H1 (cell line): ENCODE measurements around the gene CD226. TPM values are rescaled to one million over a fixed set of nuclear protein-coding genes. Genes with fewer than 3 reads are reported as not detected.
A peak's percentile ranks its signal among the peaks of the same experiment; 100 is the strongest.
"Not testable (repeated sequence)": the region's sequence is repeated elsewhere in the genome, so short reads cannot be mapped to it uniquely, and the experiment has no call there.

Experiments used
- CTCF ChIA-PET: fragments of 300-600 bp; sonication (Branson Sonifier 250); formaldehyde crosslinking; loops from one replicate; lab custom pipeline; 2021; ENCODE audit not compliant: partially characterized antibody; lab: Charles Lee
- POLR2A ChIA-PET: fragments of 300-600 bp; sonication (Branson Sonifier 250); formaldehyde crosslinking; loops from one replicate; lab custom pipeline; 2021; ENCODE audit warnings: inconsistent platforms; ENCODE audit not compliant: partially characterized antibody; lab: Charles Lee
- DNase-seq, 2 experiments: peaks; one replicate each; pipeline versions ENCODE4 v3.0.0 to v3.0.0-alpha.2; 2010 to 2022; ENCODE audit warnings: low spot score in 2 of 2, low read depth in 1 of 2, mixed read lengths in 1 of 2
- FAIRE-seq: peaks from 2 replicates; lab custom pipeline; 2011; peaks lifted over from hg19 to GRCh38; lab: Jason Lieb, UNC
- H2AFZ ChIP-seq: 2 replicates; pipeline ENCODE4 v1.8.1; 2012; ENCODE audit warnings: low read length, inconsistent platforms
- H2AK5ac ChIP-seq: 2 replicates; pipeline ENCODE4 v1.6.1; 2013; ENCODE audit warnings: low read depth, low read length
- H2BK120ac ChIP-seq: replicated peaks from 2 replicates; pipeline ENCODE3; 2013; ENCODE audit warnings: low read depth, low read length, inconsistent platforms
- H2BK12ac ChIP-seq: 2 replicates; pipeline ENCODE4 v1.6.1; 2013; ENCODE audit warnings: low read depth, low read length
- H2BK15ac ChIP-seq: 2 replicates; pipeline ENCODE4 v1.6.1; 2013; ENCODE audit warnings: low read length
- H2BK20ac ChIP-seq: 2 replicates; pipeline ENCODE4 v1.6.1; 2013; ENCODE audit warnings: low read length
- H2BK5ac ChIP-seq: 2 replicates; pipeline ENCODE4 v1.6.1; 2013; ENCODE audit warnings: low read depth, low read length
- H3K14ac ChIP-seq: 2 replicates; pipeline ENCODE4 v1.6.1; 2013; ENCODE audit warnings: inconsistent platforms; ENCODE audit not compliant: insufficient read length
- H3K18ac ChIP-seq: 2 replicates; pipeline ENCODE4 v1.6.1; 2013; ENCODE audit warnings: low read length; ENCODE audit errors: extremely low read depth
- H3K23ac ChIP-seq: 2 replicates; pipeline ENCODE4 v1.6.1; 2013; ENCODE audit warnings: inconsistent platforms; ENCODE audit not compliant: insufficient read length
- H3K23me2 ChIP-seq: 2 replicates; pipeline ENCODE4 v1.6.1; 2013; ENCODE audit warnings: low read depth, low read length
- H3K27ac ChIP-seq: 2 replicates; pipeline ENCODE4 v1.6.1; 2011; ENCODE audit warnings: low read depth, low read length, inconsistent platforms
- H3K27me3 ChIP-seq, 4 experiments: replicated peaks in 1 of 4; 1 replicate in 1 of 4; 2 replicates in 3 of 4; pipeline versions ENCODE4 v1.6.1 to v1.8.1; 2011 to 2013; ENCODE audit warnings: low read length in 3 of 4, mild to moderate bottlenecking in 3 of 4, inconsistent platforms in 2 of 4, mixed read lengths in 2 of 4, moderate library complexity in 1 of 4; ENCODE audit not compliant: control insufficient read depth in 3 of 4, insufficient read depth in 3 of 4; ENCODE audit errors: extremely low read depth in 1 of 4
- H3K36me3 ChIP-seq, 4 experiments: 2 replicates each; pipeline versions ENCODE4 v1.6.1 to v1.8.1; 2011 to 2013; ENCODE audit warnings: mild to moderate bottlenecking in 4 of 4, low read length in 3 of 4, moderate library complexity in 2 of 4, control low read depth in 1 of 4, inconsistent platforms in 1 of 4; ENCODE audit not compliant: insufficient read depth in 4 of 4, control insufficient read depth in 2 of 4
- H3K4ac ChIP-seq: replicated peaks from 2 replicates; pipeline ENCODE3; 2013; ENCODE audit warnings: low read length, low read depth, mixed read lengths, inconsistent platforms; ENCODE audit not compliant: insufficient read length
- H3K4me1 ChIP-seq, 4 experiments: replicated peaks in 1 of 4; 1 replicate in 1 of 4; 2 replicates in 3 of 4; pipeline versions ENCODE4 v1.6.1 to v1.8.1; 2011 to 2013; ENCODE audit warnings: low read length in 3 of 4, inconsistent platforms in 2 of 4, mixed read lengths in 1 of 4; ENCODE audit not compliant: insufficient read depth in 4 of 4, control insufficient read depth in 3 of 4
- H3K4me2 ChIP-seq, 2 experiments: 2 replicates each; pipeline versions ENCODE4 v1.6.1 to v1.8.1; 2011 to 2013; ENCODE audit warnings: low read depth in 2 of 2, low read length in 2 of 2, control low read depth in 1 of 2, inconsistent platforms in 1 of 2, mild to moderate bottlenecking in 1 of 2; ENCODE audit not compliant: insufficient read depth in 1 of 2
- H3K4me3 ChIP-seq, 4 experiments: fragments of 200-600, 300-600 bp in 1 of 4; sonication (generic), shearing (Covaris generic), sonication (Bioruptor Twin) in 1 of 4; 2 replicates each; pipeline versions ENCODE4 v1.5.1 to v1.8.1; 2011 to 2016; ENCODE audit warnings: low read length in 4 of 4, low read depth in 3 of 4, control low read depth in 2 of 4, inconsistent platforms in 2 of 4, mild to moderate bottlenecking in 2 of 4, mixed read lengths in 1 of 4, moderate library complexity in 1 of 4; ENCODE audit not compliant: insufficient read depth in 2 of 4; ENCODE audit errors: extremely low read depth in 1 of 4
- H3K56ac ChIP-seq: replicated peaks from 2 replicates; pipeline ENCODE3; 2013; ENCODE audit warnings: low read depth, mild to moderate bottlenecking, mixed read lengths, low read length, inconsistent platforms; ENCODE audit not compliant: insufficient read length
- H3K79me1 ChIP-seq: 2 replicates; pipeline ENCODE4 v1.6.1; 2013; ENCODE audit warnings: low read depth, low read length, control low read depth
- H3K79me2 ChIP-seq, 2 experiments: 2 replicates each; pipeline versions ENCODE4 v1.6.1 to v1.8.1; 2012 to 2013; ENCODE audit warnings: low read length in 2 of 2, mild to moderate bottlenecking in 2 of 2, inconsistent platforms in 1 of 2; ENCODE audit not compliant: insufficient read depth in 2 of 2, control insufficient read depth in 1 of 2
- H3K9ac ChIP-seq, 4 experiments: replicated peaks in 1 of 4; 1 replicate in 1 of 4; 2 replicates in 3 of 4; pipeline versions ENCODE4 v1.6.1 to v1.8.1; 2011 to 2013; ENCODE audit warnings: low read depth in 3 of 4, low read length in 3 of 4, control low read depth in 2 of 4, mild to moderate bottlenecking in 2 of 4, moderate library complexity in 2 of 4, inconsistent platforms in 1 of 4; ENCODE audit errors: extremely low read depth in 1 of 4
- H3K9me3 ChIP-seq, 2 experiments: 2 replicates each; pipeline versions ENCODE4 v1.6.1 to v1.8.1; 2012 to 2013; ENCODE audit warnings: mild to moderate bottlenecking in 2 of 2, moderate library complexity in 2 of 2, control low read depth in 1 of 2, inconsistent platforms in 1 of 2, low read depth in 1 of 2, low read length in 1 of 2, mixed read lengths in 1 of 2; ENCODE audit not compliant: insufficient read depth in 2 of 2
- H4K20me1 ChIP-seq, 2 experiments: replicated peaks in 1 of 2; 2 replicates each; pipeline versions ENCODE3 to v1.8.1; 2011 to 2013; ENCODE audit warnings: inconsistent platforms in 2 of 2, low read length in 2 of 2, mild to moderate bottlenecking in 1 of 2; ENCODE audit not compliant: insufficient read depth in 2 of 2, control insufficient read depth in 1 of 2
- H4K5ac ChIP-seq: 2 replicates; pipeline ENCODE4 v1.6.1; 2013; ENCODE audit warnings: low read length, low read depth, mixed read lengths, inconsistent platforms; ENCODE audit not compliant: insufficient read length
- H4K8ac ChIP-seq: 2 replicates; pipeline ENCODE4 v1.8.0; 2013; ENCODE audit warnings: mild to moderate bottlenecking, moderate library complexity, low read length, inconsistent platforms; ENCODE audit not compliant: insufficient read depth; ENCODE audit errors: extremely low read depth
- H4K91ac ChIP-seq: replicated peaks from 2 replicates; pipeline ENCODE3; 2013; ENCODE audit warnings: low read length, mixed read lengths, inconsistent platforms; ENCODE audit not compliant: insufficient read length
- ASH2L ChIP-seq: fragments of 200-600, 300-600 bp; sonication (generic); IDR thresholded peaks from one replicate; pipeline ENCODE4 v1.7.1; 2017; ENCODE audit warnings: low read length
- CEBPB ChIP-seq: IDR thresholded peaks from 2 replicates; pipeline ENCODE4 v1.6.1; 2012; ENCODE audit warnings: low read depth, low read length
- NANOG ChIP-seq: IDR thresholded peaks from 2 replicates; pipeline ENCODE4 v1.6.1; 2011; ENCODE audit warnings: low read length, low read depth, mild to moderate bottlenecking, inconsistent platforms; ENCODE audit not compliant: insufficient read depth, poor library complexity, severe bottlenecking
- SP1 ChIP-seq: IDR thresholded peaks from 2 replicates; pipeline ENCODE4 v1.6.1; 2011; ENCODE audit warnings: low read depth, low read length
- TCF12 ChIP-seq: IDR thresholded peaks from 2 replicates; pipeline ENCODE4 v1.6.1; 2011; ENCODE audit warnings: low read depth, mild to moderate bottlenecking, low read length
- TEAD4 ChIP-seq: IDR thresholded peaks from 2 replicates; pipeline ENCODE4 v1.6.1; 2012; ENCODE audit warnings: low read depth, low read length, inconsistent platforms, mixed read lengths
- WGBS, 2 experiments: shearing (Covaris generic) in 1 of 2; methylation state at CpG; one replicate each; pipeline versions ENCODE4 v1.1.6 to v1.1.7; 2013 to 2015; ENCODE audit warnings: low lambda C conversion rate in 2 of 2, mixed read lengths in 2 of 2, inconsistent platforms in 1 of 2, low coverage in 1 of 2, missing lambda C conversion rate in 1 of 2; ENCODE audit not compliant: insufficient replicate concordance in 2 of 2, insufficient coverage in 1 of 2, insufficient read length in 1 of 2; ENCODE audit errors: extremely low coverage in 1 of 2, missing lambda C conversion rate in 1 of 2; 5-methylcytosine and 5-hydroxymethylcytosine counted together
- polyA plus RNA-seq, 7 experiments: library from polyadenylated mRNA; depleted of rRNA in 3 of 7; stranded (reverse) in 5 of 7; unstranded in 2 of 7; fragments of >200 nt in 5 of 7; fragments of 200-250 nt in 2 of 7; gene quantifications; 1 replicate in 5 of 7; 2 replicates in 1 of 7; 4 replicates in 1 of 7; pipeline versions ENCODE4 v1.2.1 to v1.2.3, GENCODE V29; 2011 to 2013; ENCODE audit warnings: missing spikeins in 2 of 7, mixed read lengths in 2 of 7
- total RNA-seq: library from RNA; stranded (reverse); fragmentation: NEBNext Ultra II Directional; extraction: Animal tissue kit (Norgen Biotek cat#: 25700); gene quantifications from 2 replicates; pipeline ENCODE4 v1.2.1, GENCODE V29; 2021

Gene CD226
- total and polyA plus RNA-seq, 2 of the 8 experiments (the other 6 are each of a cell fraction or from before 2014, with no cell fraction given) = not detected

GRCh38 chr18:69879051-69879450 is 68.6 kb downstream of the CD226 start:
- H3K79me2 ChIP-seq, H4K20me1 ChIP-seq, H3K79me1 ChIP-seq, H3K23ac ChIP-seq, H2BK5ac ChIP-seq, CTCF ChIA-PET, H3K4me1 ChIP-seq, H2BK20ac ChIP-seq, H3K56ac ChIP-seq, H3K14ac ChIP-seq, H3K36me3 ChIP-seq, H3K4me2 ChIP-seq, H3K4ac ChIP-seq, H4K91ac ChIP-seq, H3K23me2 ChIP-seq, H2AFZ ChIP-seq, H3K18ac ChIP-seq, H2BK12ac ChIP-seq, FAIRE-seq, H4K8ac ChIP-seq, H3K4me3 ChIP-seq, H3K9ac ChIP-seq, H3K27me3 ChIP-seq, H3K9me3 ChIP-seq, H2AK5ac ChIP-seq, H3K27ac ChIP-seq, POLR2A ChIA-PET, H2BK120ac ChIP-seq, H2BK15ac ChIP-seq, H4K5ac ChIP-seq: not testable (repeated sequence)
- peak in 1 of 2 experiments; percentile 50 for DNase-seq
- WGBS, 2 experiments = 38% methylated on average over 3 of the region's 3 CpGs; no CpG with 5 or more reads in 1 of the 2 experiments
- TF ChIP-seq ASH2L (peak; percentile 27), TCF12 (0 out of 2 replicates have a peak, but pooled peaks have one; percentile 37), CEBPB (0 out of 2 replicates have a peak, but pooled peaks have one; percentile 33), TEAD4 (peak; percentile 33; the same call in 1 of the 2 replicates), SP1 (peak; percentile 78), NANOG (peak; percentile 52)
